Measurements from ENCODE around the gene NCOA3. TPM values are rescaled to one million over a fixed set of nuclear protein-coding genes. Genes with fewer than 3 reads are reported as not detected.
"Not testable (repeated sequence)": the region's sequence is repeated elsewhere in the genome, so short reads cannot be mapped to it uniquely, and the experiment has no call there.

Gene NCOA3
- total and polyA plus RNA-seq, 2 donors (not counting 1 experiment from before 2014, with no cell fraction given) = 22.3 to 23.1 TPM

GRCh38 chr20:47456952-47457724 is 44.5 kb upstream of the NCOA3 start:
- Histone ChIP-seq H3K9ac (ENCODE audit: insufficient read depth, low read length) (no peak overlapping the region), H3K27me3 (ENCODE audit: control insufficient read depth, insufficient read depth, low read length) (no peaks in the 10 kb centered on the region), H3K4me1 (ENCODE audit: control insufficient read depth, extremely low read depth, insufficient read depth, low read length) (no peaks in the 10 kb centered on the region), H4K20me1 (ENCODE audit: control insufficient read depth, extremely low read depth, insufficient read depth, low read length) (no peaks in the 10 kb centered on the region), H3K36me3 (ENCODE audit: control insufficient read depth, insufficient read depth, low read length) (no peaks in the 10 kb centered on the region), H2AFZ (ENCODE audit: low read length) (no peak overlapping the region), H3K4me2 (ENCODE audit: extremely low read depth, insufficient read depth, low read length) (no peak overlapping the region), H3K79me2 (ENCODE audit: control insufficient read depth, insufficient read depth, low read length) (no peaks in the 10 kb centered on the region), H3K4me3 (replicated peaks in 1 of 4; ENCODE audit: control extremely low read depth in 1 of 4, insufficient read depth in 1 of 4, low read depth in 3 of 4, low read length in 4 of 4) (no peak overlapping the region), H3K27ac (ENCODE audit: insufficient read depth, low read length) (no peak overlapping the region), H3K9me3 (ENCODE audit: control insufficient read depth, insufficient read depth, low read depth, low read length) (no peaks in the 10 kb centered on the region)
- DNase-seq (ENCODE audit: low read depth in 2 of 2) = peak; percentile 23 to 90
- no peak for TF ChIP-seq EZH2 (IDR thresholded peaks at IDR 0.05; ENCODE audit: low read length, missing control alignments)
- TF ChIP-seq, protein P1, sequence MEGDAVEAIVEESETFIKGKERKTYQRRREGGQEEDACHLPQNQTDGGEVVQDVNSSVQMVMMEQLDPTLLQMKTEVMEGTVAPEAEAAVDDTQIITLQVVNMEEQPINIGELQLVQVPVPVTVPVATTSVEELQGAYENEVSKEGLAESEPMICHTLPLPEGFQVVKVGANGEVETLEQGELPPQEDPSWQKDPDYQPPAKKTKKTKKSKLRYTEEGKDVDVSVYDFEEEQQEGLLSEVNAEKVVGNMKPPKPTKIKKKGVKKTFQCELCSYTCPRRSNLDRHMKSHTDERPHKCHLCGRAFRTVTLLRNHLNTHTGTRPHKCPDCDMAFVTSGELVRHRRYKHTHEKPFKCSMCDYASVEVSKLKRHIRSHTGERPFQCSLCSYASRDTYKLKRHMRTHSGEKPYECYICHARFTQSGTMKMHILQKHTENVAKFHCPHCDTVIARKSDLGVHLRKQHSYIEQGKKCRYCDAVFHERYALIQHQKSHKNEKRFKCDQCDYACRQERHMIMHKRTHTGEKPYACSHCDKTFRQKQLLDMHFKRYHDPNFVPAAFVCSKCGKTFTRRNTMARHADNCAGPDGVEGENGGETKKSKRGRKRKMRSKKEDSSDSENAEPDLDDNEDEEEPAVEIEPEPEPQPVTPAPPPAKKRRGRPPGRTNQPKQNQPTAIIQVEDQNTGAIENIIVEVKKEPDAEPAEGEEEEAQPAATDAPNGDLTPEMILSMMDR (conservative IDR thresholded peaks at IDR 0.05 in 1 of 2, IDR thresholded peaks at IDR 0.05 in 1 of 2; ENCODE audit: low read depth in 1 of 2, low read length in 2 of 2) = no peak

- H3K27ac ChIP-seq (ENCODE audit: insufficient read depth, low read length); H3K9me3 ChIP-seq (ENCODE audit: control insufficient read depth, insufficient read depth, low read depth, low read length); H3K4me3 ChIP-seq (replicated peaks in 1 of 4; ENCODE audit: control extremely low read depth in 1 of 4, insufficient read depth in 1 of 4, low read depth in 3 of 4, low read length in 4 of 4); H3K4me1 ChIP-seq (ENCODE audit: control insufficient read depth, extremely low read depth, insufficient read depth, low read length); H3K79me2 ChIP-seq (ENCODE audit: control insufficient read depth, insufficient read depth, low read length); H4K20me1 ChIP-seq (ENCODE audit: control insufficient read depth, extremely low read depth, insufficient read depth, low read length); H3K9ac ChIP-seq (ENCODE audit: insufficient read depth, low read length); H3K4me2 ChIP-seq (ENCODE audit: extremely low read depth, insufficient read depth, low read length); H3K27me3 ChIP-seq (ENCODE audit: control insufficient read depth, insufficient read depth, low read length); H3K36me3 ChIP-seq (ENCODE audit: control insufficient read depth, insufficient read depth, low read length); H2AFZ ChIP-seq (ENCODE audit: low read length); DNase-seq (ENCODE audit: low read depth in 2 of 2): not testable (repeated sequence)
Measured at GRCh38 chr20:47458280-47459050, 43.2 kb upstream of the NCOA3 start.

DNA sequence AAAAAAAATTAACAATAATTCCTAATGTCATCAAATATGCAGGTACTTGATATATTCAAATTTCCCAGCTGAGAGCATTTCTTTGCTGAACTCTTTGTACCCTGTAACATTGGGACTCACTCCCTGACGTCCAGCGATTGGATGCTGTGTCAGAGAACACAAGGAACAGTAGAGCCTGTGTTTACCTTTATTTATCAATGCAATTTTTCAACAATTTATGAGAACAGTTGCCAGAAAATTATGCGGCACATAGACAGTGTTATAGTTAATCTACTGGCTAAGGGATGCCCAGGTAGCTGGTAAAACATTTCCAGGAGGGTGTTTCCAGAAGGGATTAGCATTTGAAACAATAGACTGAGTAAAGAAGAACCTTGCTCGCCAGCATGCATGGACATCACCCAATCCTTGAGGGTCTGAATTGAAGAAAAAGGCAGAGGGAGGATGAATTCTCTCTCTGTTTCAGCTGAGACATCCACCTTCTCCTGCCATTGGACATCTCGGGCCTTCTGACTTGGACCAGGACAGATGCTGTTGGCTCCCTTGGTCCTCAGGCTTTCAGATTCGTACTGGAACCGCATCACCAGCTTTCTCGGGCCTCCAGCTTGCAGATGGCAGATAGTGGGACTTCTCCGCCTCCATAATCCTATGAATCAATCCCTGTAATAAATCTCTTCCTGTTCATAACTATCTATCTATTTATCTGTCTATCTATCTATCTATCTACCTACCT is 42.2 kb upstream of the NCOA3 start:
- no peaks in the 10 kb centered on the region for H3K79me2 ChIP-seq (ENCODE audit: control insufficient read depth, insufficient read depth, low read length)
- H3K9me3 ChIP-seq (ENCODE audit: control insufficient read depth, insufficient read depth, low read depth, low read length) = no peaks in the 10 kb centered on the region
- no peak overlapping the region for H3K4me2 ChIP-seq (ENCODE audit: extremely low read depth, insufficient read depth, low read length)
- H3K4me3 ChIP-seq (replicated peaks in 1 of 4; ENCODE audit: control extremely low read depth in 1 of 4, insufficient read depth in 1 of 4, low read depth in 3 of 4, low read length in 4 of 4) = no peak overlapping the region
- H3K36me3 ChIP-seq (ENCODE audit: control insufficient read depth, insufficient read depth, low read length) = no peaks in the 10 kb centered on the region
- no peak overlapping the region for H3K9ac ChIP-seq (ENCODE audit: insufficient read depth, low read length)
- H3K27ac ChIP-seq (ENCODE audit: insufficient read depth, low read length) = no peak overlapping the region
- no peaks in the 10 kb centered on the region for H3K27me3 ChIP-seq (ENCODE audit: control insufficient read depth, insufficient read depth, low read length)
- H4K20me1 ChIP-seq (ENCODE audit: control insufficient read depth, extremely low read depth, insufficient read depth, low read length) = no peaks in the 10 kb centered on the region
- H3K4me1 ChIP-seq (ENCODE audit: control insufficient read depth, extremely low read depth, insufficient read depth, low read length) = peaks cover 3% of the 10 kb centered on the region
- no peak overlapping the region for H2AFZ ChIP-seq (ENCODE audit: low read length)
- no peak for DNase-seq (ENCODE audit: low read depth in 2 of 2)
- TF ChIP-seq, protein P1 (conservative IDR thresholded peaks at IDR 0.05 in 1 of 2, IDR thresholded peaks at IDR 0.05 in 1 of 2; ENCODE audit: low read depth in 1 of 2, low read length in 2 of 2) = no peak

- not testable (repeated sequence) for H3K9me3 ChIP-seq (ENCODE audit: control insufficient read depth, insufficient read depth, low read depth, low read length)
Measured at GRCh38 chr20:47460761-47461112, 41.0 kb upstream of the NCOA3 start.

More at GRCh38 chr20:47460761-47461112, 41.0 kb upstream of the NCOA3 start:
- not testable (repeated sequence) for H3K79me2 ChIP-seq (ENCODE audit: control insufficient read depth, insufficient read depth, low read length); H3K36me3 ChIP-seq (ENCODE audit: control insufficient read depth, insufficient read depth, low read length); H3K27ac ChIP-seq (ENCODE audit: insufficient read depth, low read length); H3K9ac ChIP-seq (ENCODE audit: insufficient read depth, low read length); H4K20me1 ChIP-seq (ENCODE audit: control insufficient read depth, extremely low read depth, insufficient read depth, low read length); H3K27me3 ChIP-seq (ENCODE audit: control insufficient read depth, insufficient read depth, low read length); H3K4me2 ChIP-seq (ENCODE audit: extremely low read depth, insufficient read depth, low read length); H3K4me1 ChIP-seq (ENCODE audit: control insufficient read depth, extremely low read depth, insufficient read depth, low read length); H2AFZ ChIP-seq (ENCODE audit: low read length); DNase-seq (ENCODE audit: low read depth in 2 of 2); H3K4me3 ChIP-seq (replicated peaks in 1 of 4; ENCODE audit: control extremely low read depth in 1 of 4, insufficient read depth in 1 of 4, low read depth in 3 of 4, low read length in 4 of 4)
